ENCODE measurements around the gene PTPRE.

The PTPRE gene

GRCh38 chr10:127906548-127907377, at the start of gene PTPRE:
Gene PTPRE, plus strand, starts transcription at chr10:127907103. Its CDS starts 133,779 bp downstream, at chr10:128040882.
- DNase-seq, result peak; percentile 53

- no peak for DNase-seq
These were observed 46.3 kb upstream of the PTPRE start for GRCh38 chr10:127860592-127860991.

GRCh38 chr10:127863231-127863825, 43.6 kb upstream of the PTPRE start:
- DNase-seq, result no peak

GRCh38 chr10:127866276-127867013, 40.5 kb upstream of the PTPRE start:
- no peak for DNase-seq

- no peak for DNase-seq
These were observed 39.1 kb upstream of the PTPRE start for GRCh38 chr10:127867805-127868204.

- DNase-seq, result no peak
These were observed 37.6 kb upstream of the PTPRE start for GRCh38 chr10:127869329-127869728.

- DNase-seq, result no peak
These were observed 35.3 kb upstream of the PTPRE start for GRCh38 chr10:127871631-127872010.

GRCh38 chr10:127872011-127872761, 34.7 kb upstream of the PTPRE start:
- no peak for DNase-seq

- DNase-seq, result no peak
These were observed 33.9 kb upstream of the PTPRE start for GRCh38 chr10:127872871-127873600.

- DNase-seq, result no peak
These were observed 32.9 kb upstream of the PTPRE start for GRCh38 chr10:127873901-127874470.

GRCh38 chr10:127874671-127875448, 32.0 kb upstream of the PTPRE start:
- DNase-seq, result no peak

GRCh38 chr10:127875449-127875765, 31.5 kb upstream of the PTPRE start:
- no peak for DNase-seq

GRCh38 chr10:127875916-127876315, 31.0 kb upstream of the PTPRE start:
- no peak for DNase-seq

GRCh38 chr10:127877116-127877515, 29.8 kb upstream of the PTPRE start:
- DNase-seq, result no peak

GRCh38 chr10:127877699-127878098, 29.2 kb upstream of the PTPRE start:
- no peak for DNase-seq

GRCh38 chr10:127878475-127879055, 28.3 kb upstream of the PTPRE start:
- no peak for DNase-seq

GRCh38 chr10:127880557-127880956, 26.3 kb upstream of the PTPRE start:
- no peak for DNase-seq

- DNase-seq, result no peak
These were observed 25.6 kb upstream of the PTPRE start for GRCh38 chr10:127881262-127881661.

GRCh38 chr10:127882391-127882790, 24.5 kb upstream of the PTPRE start:
- DNase-seq, result no peak

- DNase-seq, result no peak
These were observed 24.0 kb upstream of the PTPRE start for GRCh38 chr10:127882801-127883459.
